HG02759 (cell line): Measurements from ENCODE around the gene OR10G6.
"Not testable (repeated sequence)": the region's sequence is repeated elsewhere in the genome, so short reads cannot be mapped to it uniquely, and the experiment has no call there.

Experiments
- ATAC-seq: cut with Tn5 transposase; IDR thresholded peaks from one replicate; pipeline ENCODE4 v1.9.1; 2021; ENCODE audit warnings: mild to moderate bottlenecking, moderate library complexity; ENCODE audit not compliant: unreplicated experiment

The OR10G6 gene, protein sequence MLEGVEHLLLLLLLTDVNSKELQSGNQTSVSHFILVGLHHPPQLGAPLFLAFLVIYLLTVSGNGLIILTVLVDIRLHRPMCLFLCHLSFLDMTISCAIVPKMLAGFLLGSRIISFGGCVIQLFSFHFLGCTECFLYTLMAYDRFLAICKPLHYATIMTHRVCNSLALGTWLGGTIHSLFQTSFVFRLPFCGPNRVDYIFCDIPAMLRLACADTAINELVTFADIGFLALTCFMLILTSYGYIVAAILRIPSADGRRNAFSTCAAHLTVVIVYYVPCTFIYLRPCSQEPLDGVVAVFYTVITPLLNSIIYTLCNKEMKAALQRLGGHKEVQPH

DNA sequence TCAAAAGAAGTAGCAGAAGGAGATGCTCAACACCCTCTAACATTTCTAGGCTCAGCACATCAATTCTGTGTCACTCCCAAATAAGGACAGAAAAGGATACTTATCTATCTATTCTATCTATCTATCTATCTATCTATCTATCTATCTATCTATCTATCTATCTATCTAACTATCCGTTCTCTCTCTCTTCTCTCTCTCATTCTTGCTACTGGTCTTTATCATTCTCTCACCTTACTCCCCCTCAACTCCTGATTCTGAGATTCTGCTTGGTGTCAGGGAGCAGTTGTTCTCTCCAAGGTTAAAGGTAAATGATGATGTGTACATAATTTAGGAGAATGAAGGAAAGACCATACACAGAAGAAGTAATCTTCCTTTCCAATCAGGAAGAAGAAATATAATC is at the start of gene OR10G6:
OR10G6 (minus strand) TSS at position 43 of the 400 bp plus-strand sequence; CDS start at position 43, 0 bp downstream.
- ATAC-seq = no peak

DNA sequence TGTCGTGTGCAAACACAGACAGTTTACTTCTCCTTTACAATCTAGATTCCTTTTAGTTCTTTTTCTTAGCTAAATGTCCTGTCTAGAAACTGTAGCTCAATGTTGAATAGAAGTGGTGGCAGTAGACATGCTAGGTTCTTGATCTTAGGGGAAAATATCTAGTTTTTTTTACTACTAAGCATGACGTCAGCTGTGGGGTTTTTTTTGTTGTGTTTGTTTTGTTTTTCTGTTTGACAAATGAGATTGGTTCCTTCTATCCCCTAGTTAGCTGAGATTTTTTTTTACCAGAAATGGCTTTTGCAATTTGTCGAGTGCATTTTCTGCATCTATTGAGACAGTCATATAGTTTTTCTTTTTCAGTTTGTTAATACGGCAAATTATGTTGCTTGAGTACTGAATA is 48.5 kb upstream of the OR10G6 start:
- ATAC-seq = no peak

DNA sequence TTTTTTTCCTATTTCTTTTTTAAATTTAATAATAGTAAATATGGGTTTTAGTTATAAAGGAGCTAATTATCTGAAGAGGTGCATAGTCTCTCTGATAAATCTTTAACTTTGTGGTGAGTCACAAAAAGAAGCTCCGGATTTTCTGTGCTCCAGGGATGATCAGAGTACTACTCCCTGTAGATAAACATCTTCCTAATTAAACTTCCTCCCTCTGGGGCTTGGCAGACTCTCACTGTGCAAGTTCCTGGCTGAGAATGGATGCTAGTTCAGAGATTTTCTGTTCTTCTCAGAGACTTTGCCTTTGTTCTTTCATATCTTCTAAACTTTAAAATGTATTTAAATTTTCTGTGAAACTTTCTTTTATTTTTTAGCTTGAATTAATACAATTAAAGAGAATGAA is 46.3 kb upstream of the OR10G6 start, which contains the start of gene OR10G7:
OR10G7 (minus strand) TSS at position 72 of the 400 bp plus-strand sequence. CDS start 2,324 bp downstream, outside the sequence.
- no peak for ATAC-seq

DNA sequence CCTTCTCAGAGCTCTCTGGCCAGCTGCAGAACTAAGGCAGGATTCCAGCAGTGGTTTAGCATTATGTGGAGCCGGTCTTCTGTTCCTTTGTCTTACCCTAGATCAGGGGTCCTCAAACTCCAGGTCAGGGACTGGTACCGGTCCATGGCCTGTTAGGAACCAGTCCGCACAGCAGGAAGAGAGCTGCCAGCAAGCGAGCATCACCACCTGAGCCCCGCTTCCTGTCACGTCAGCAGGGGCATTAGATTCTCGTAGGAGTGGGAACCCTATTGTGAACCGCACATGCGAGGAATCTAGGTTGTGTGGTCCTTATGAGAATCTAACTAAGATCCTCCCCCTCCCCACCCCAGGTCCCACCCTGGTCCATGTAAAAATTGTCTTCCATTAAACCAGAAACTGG is 44.6 kb upstream of the OR10G6 start:
- no peak for ATAC-seq

DNA sequence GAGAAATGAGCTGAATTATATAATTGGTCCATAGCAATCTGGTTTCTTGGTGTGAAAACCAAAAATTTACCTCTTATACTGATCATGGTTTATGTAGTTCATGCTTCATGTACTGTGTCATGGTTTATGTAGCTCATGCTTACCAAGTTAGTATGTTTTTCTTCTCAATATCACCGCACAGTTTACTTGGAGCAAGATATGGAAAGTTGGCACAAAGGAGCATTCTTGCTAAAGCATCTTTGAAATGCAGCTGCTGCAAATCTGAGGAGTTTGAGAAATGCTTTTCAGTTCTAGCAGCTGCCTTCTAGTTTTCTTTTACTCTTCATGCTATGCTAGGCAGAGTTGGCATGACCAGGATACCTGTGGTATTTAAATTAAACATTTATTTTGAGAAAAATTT is 41.7 kb upstream of the OR10G6 start:
- ATAC-seq = no peak

DNA sequence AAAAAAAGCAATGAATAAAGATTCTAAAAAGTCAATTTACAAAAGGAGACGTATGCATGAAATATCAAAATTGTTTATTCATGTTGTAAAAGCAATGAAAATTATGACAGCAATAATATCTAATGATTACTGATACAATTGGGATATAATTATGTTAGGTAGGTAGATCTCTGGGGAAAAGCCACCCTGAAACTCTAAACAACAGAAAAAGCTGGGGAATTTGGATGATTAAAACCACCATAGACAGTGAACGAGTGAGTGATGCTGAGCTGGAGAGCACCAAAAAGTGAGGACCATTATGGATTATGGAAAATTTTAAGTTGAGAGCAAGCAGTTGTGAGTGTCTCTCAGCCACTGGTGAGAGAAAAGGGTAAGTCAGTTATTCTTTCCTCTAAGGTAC is 31.5 kb upstream of the OR10G6 start, which contains the start of gene OR10G8:
OR10G8 (plus strand) TSS at position 301 of the 400 bp plus-strand sequence. CDS start 2,825 bp downstream, outside the sequence.
- ATAC-seq = no peak

DNA sequence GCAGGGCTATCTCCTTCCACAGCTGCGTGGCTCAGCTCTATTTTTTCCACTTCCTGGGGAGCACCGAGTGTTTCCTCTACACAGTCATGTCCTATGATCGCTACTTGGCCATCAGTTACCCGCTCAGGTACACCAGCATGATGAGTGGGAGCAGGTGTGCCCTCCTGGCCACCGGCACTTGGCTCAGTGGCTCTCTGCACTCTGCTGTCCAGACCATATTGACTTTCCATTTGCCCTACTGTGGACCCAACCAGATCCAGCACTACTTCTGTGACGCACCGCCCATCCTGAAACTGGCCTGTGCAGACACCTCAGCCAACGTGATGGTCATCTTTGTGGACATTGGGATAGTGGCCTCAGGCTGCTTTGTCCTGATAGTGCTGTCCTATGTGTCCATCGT is 20.9 kb upstream of the OR10G6 start:
- ATAC-seq = not testable (repeated sequence)

DNA sequence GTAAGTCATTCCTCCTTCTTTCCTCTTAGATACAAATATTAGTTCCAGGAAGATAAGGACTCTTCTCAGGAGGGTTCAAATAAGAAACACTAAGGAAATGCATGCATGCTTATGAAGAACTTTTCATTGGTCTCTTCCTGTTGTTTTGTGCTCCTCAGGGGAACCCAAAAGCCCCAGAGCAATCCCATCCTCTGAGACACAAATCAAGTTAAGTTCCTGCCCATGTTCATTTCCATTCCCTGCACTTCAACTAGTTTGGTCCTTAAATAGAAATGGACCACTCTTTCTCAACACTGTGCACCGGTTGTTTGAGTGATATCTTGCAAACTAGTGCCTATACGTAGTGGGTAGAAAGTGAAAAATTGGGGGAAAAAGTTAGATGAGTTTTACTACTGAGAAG is 17.7 kb upstream of the OR10G6 start, which contains the start of gene OR10G4:
OR10G4 (plus strand) TSS at position 301 of the 400 bp plus-strand sequence. CDS start 2,578 bp downstream, outside the sequence.
- ATAC-seq = no peak

DNA sequence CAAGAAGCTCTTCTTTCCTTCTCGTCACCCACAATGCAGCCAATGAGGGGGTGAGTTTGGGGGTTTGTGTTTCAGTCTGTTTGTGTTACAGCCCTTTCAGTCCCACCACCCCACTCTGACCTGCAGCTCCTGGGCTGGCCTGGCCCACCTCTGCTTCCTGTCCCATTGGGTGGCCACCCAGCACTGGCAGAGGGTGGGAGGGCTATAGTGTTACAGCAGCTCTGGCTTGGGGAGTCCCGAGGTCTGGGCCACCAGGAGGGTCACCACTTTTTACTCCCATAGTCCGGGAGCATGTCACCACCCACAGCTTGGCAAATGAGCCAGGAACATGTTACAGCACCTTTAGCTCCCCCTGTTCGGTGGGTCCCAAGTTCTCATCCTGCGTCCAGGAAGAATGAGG is 15.7 kb downstream of the OR10G6 start:
- no peak for ATAC-seq

DNA sequence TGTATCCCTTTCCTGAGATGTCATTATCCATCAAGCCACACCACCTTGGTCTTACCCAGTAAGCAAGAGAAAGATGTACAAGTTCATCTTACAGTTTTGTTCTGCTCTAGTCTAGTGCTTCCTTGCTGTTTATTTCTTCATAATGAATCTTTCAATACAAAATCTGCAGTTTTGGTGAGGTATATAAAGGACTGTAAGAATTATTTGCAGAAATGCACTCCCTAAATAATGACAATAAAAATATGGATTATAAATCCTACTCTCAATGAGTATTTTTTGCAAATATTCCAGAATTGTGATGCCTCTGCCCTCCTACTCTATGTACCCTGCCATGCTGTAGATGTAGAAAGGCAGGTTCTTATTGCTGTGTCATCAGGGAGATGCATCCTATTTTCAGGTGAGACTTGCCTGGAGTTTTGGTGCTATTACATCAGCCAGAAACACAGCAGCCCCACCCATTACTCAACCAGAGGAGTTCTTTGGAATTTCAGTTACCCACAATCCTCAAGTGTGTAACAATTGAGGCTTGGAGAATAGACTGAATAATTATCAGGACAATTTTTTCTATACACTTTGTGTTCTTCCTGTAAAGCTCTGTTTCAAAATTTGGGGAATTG is 17.1 kb downstream of the OR10G6 start, which contains the start of gene OR10S1:
OR10S1 (minus strand) TSS at position 51 of the 617 bp plus-strand sequence. CDS start 117 bp downstream, outside the sequence.
- ATAC-seq = no peak

DNA sequence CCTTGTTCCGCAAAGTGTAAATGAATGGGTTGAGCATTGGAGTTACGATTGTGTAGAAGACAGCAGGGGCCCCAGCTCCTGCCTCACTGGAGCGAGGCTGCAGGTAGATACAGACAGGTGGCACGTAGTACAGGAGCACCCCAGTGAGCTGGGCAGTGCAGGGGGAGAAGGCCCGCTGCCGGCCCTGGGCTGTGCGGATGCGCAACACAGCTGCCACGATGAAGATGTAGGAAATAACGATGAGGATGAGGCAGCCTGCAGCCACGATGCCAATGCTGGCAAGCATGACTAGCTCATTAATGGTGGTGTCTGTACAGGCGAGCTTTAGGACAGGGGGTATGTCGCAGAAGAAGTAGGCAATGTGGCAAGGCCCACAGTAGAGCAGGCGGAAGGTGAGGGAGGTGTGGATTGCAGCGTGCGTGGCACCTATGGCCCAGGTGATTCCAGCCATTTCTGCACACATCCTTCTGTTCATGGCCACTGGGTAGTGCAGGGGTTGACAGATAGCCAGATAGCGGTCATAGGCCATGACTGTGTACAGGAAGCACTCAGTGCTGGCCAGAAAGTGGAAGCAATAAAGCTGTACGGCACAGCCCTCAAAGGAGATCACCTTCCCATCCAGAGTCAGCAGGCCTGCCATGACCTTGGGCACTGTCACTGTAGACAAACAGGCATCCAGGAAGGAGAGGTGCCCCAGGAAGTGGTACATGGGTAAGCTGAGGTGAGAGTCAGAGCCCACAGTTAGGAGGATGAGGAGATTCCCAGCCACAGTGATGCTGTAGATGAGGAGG is 18.0 kb downstream of the OR10G6 start:
- ATAC-seq = no peak

DNA sequence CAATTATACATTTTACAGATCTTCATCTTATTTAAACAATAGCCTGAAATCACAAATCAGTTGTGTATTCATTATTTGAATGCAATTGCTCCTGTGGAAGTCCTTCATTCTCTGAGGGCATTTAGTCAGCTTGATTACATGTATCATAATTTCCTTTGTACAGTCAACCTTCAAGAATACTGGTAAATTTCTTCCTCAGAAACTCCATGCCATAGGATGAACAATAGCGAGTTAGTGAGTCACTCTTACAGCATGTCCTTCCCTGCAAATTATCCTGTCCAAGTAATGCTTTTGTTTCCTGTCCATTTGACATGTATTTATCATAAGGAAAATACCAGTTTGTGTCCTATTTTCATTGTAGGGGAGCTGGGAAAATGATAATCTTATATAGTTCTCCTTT is 21.1 kb downstream of the OR10G6 start:
- no peak for ATAC-seq

DNA sequence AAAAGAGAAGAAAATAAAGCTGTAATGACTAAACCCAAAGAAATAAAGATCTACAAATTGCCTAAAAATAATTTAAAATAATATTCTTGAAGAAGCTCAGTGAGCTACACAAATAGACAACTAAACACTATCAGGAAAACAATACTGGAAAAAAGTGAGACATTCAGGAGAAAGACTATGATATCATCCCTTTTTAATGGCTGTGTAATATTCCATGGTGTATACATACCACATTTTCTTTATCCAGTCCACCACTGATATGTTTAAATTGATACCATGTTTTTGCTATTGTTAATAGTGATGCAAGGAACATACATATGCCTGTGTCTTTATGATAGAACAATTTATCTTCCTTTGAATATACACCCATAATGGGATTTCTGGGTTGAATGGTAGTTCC is 38.2 kb downstream of the OR10G6 start:
- ATAC-seq = no peak

DNA sequence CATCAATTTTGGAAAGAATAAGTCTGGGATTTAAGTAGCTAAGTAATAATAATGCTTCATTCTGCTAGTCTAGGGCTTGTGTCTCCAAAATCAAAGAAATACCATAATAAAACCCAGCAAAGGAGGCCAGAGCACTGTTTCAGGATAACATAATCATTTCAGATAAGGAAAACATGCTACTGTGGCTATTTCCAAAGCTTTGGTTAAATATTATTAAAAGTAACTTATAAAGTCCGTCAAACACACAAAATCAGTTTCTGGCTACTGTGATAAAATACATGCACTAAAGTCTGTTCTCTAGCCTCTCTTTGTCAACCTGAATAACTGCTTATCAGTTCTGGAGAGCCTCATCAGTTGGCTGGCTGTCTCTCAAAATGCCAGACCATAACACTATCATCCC is 49.8 kb downstream of the OR10G6 start:
- ATAC-seq = no peak
